Stimulated activated CD4-positive, alpha-beta T cell treated with anti-CD3 and anti-CD28 coated beads, Interleukin-1b, Interleukin-23, amount 100 ng/mL, for 24 hours (primary cell): Measurements from ENCODE around the gene INPP5A.
"Not testable (repeated sequence)": the region's sequence is repeated elsewhere in the genome, so short reads cannot be mapped to it uniquely, and the experiment has no call there.

Experiments used
- DNase-seq, 4 experiments: peaks; one replicate each; pipeline ENCODE4 v3.0.0-alpha.2; 2020; ENCODE audit warnings: low read depth in 4 of 4, low spot score in 1 of 4

Gene INPP5A

GRCh38 chr10:132702601-132703418, 165.2 kb downstream of the INPP5A start:
- DNase-seq: no peak

GRCh38 chr10:132703419-132704007, 165.9 kb downstream of the INPP5A start:
- no peak for DNase-seq

- no peak for DNase-seq
Measured at GRCh38 chr10:132704008-132704814, 166.6 kb downstream of the INPP5A start.

- not testable (repeated sequence) for DNase-seq
Measured at GRCh38 chr10:132704815-132705064, 167.2 kb downstream of the INPP5A start.

- DNase-seq: no peak
Measured at GRCh38 chr10:132705173-132705572, 167.6 kb downstream of the INPP5A start.

GRCh38 chr10:132705943-132706342, 168.4 kb downstream of the INPP5A start:
- no peak for DNase-seq

- no peak for DNase-seq
Measured at GRCh38 chr10:132706701-132707100, 169.1 kb downstream of the INPP5A start.

- DNase-seq: no peak
Measured at GRCh38 chr10:132707121-132707775, 169.7 kb downstream of the INPP5A start.

- DNase-seq: no peak
Measured at GRCh38 chr10:132707776-132708171, 170.2 kb downstream of the INPP5A start.

- DNase-seq: no peak
Measured at GRCh38 chr10:132708441-132708840, 170.9 kb downstream of the INPP5A start.

- DNase-seq: no peak
Measured at GRCh38 chr10:132708936-132709335, 171.3 kb downstream of the INPP5A start.

GRCh38 chr10:132709471-132709951, 171.9 kb downstream of the INPP5A start:
- no peak for DNase-seq

GRCh38 chr10:132710036-132710686, 172.6 kb downstream of the INPP5A start:
- no peak for DNase-seq

- DNase-seq: no peak
Measured at GRCh38 chr10:132710746-132711612, 173.4 kb downstream of the INPP5A start.

- no peak for DNase-seq
Measured at GRCh38 chr10:132711613-132712121, 174.1 kb downstream of the INPP5A start.

- DNase-seq: no peak
Measured at GRCh38 chr10:132712291-132712690, 174.7 kb downstream of the INPP5A start.

GRCh38 chr10:132712743-132713142, 175.2 kb downstream of the INPP5A start:
- no peak for DNase-seq

GRCh38 chr10:132713421-132714095, 176.0 kb downstream of the INPP5A start:
- no peak for DNase-seq
